Endothelial cell of umbilical vein (primary cell): ENCODE data around the gene JAKMIP3. TPM values are rescaled to one million over a fixed set of nuclear protein-coding genes. Genes with fewer than 3 reads are reported as not detected.

Experiments
- BruUV-seq: library from RNA; stranded (reverse); fragments of 400-500 nt; replicated peaks from 2 replicates; lab custom pipeline; 2021; lab: Mats Ljungman, UMichigan
- CTCF ChIA-PET: fragments of 300-600, 350-600 bp; sonication (Branson Sonifier 250); formaldehyde crosslinking; loops from one replicate; lab custom pipeline; 2021; ENCODE audit warnings: antibody characterized with exemption, inconsistent platforms; lab: Charles Lee
- POLR2A ChIA-PET: fragments of 300-600, 350-600 bp; sonication (Branson Sonifier 250); formaldehyde crosslinking; loops from one replicate; lab custom pipeline; 2021; ENCODE audit warnings: antibody characterized with exemption, inconsistent platforms; lab: Charles Lee
- DNase-seq: peaks from one replicate; pipeline ENCODE4 v3.0.0-alpha.2; 2011; ENCODE audit warnings: low read depth, low spot score
- FAIRE-seq: peaks from 2 replicates; lab custom pipeline; 2011; peaks lifted over from hg19 to GRCh38; lab: Jason Lieb, UNC
- H2AFZ ChIP-seq: 2 replicates; pipeline ENCODE4 v1.6.0; 2012; ENCODE audit warnings: low read depth, low read length, control low read depth, inconsistent platforms
- H3K27ac ChIP-seq: 2 replicates; pipeline ENCODE4 v1.5.1; 2011; ENCODE audit warnings: low read depth, mild to moderate bottlenecking, control low read depth, low read length, moderate library complexity; ENCODE audit not compliant: insufficient read depth
- H3K27me3 ChIP-seq, 2 experiments: 2 replicates each; pipeline versions ENCODE4 v1.6.0 to v1.6.1; 2011; ENCODE audit warnings: low read length in 2 of 2, mixed read lengths in 1 of 2; ENCODE audit not compliant: control insufficient read depth in 2 of 2, insufficient read depth in 2 of 2
- H3K36me3 ChIP-seq, 2 experiments: 2 replicates in 1 of 2; 3 replicates in 1 of 2; pipeline ENCODE4 v1.5.1; 2011; ENCODE audit warnings: low read length in 2 of 2, mild to moderate bottlenecking in 1 of 2, moderate library complexity in 1 of 2; ENCODE audit not compliant: control insufficient read depth in 2 of 2, insufficient read depth in 2 of 2; ENCODE audit errors: extremely low read depth in 1 of 2
- H3K4me1 ChIP-seq: 3 replicates; pipeline ENCODE4 v1.5.1; 2011; ENCODE audit warnings: mild to moderate bottlenecking, low read length; ENCODE audit not compliant: control insufficient read depth, insufficient read depth; ENCODE audit errors: extremely low read depth
- H3K4me2 ChIP-seq: 2 replicates; pipeline ENCODE4 v1.6.1; 2011; ENCODE audit warnings: low read length, control low read depth, mixed read lengths; ENCODE audit not compliant: insufficient read depth
- H3K4me3 ChIP-seq, 3 experiments: fragments of 200-600 bp in 1 of 3; sonication (generic), shearing (Covaris generic) in 1 of 3; replicated peaks in 1 of 3; 2 replicates each; pipeline ENCODE4 v1.5.1; 2011 to 2016; ENCODE audit warnings: control low read depth in 3 of 3, low read length in 3 of 3, mild to moderate bottlenecking in 2 of 3, inconsistent platforms in 1 of 3, low read depth in 1 of 3, moderate library complexity in 1 of 3; ENCODE audit not compliant: insufficient read depth in 1 of 3
- H3K79me2 ChIP-seq: 2 replicates; pipeline ENCODE4 v1.6.0; 2012; ENCODE audit warnings: low read length, inconsistent platforms; ENCODE audit not compliant: control insufficient read depth, insufficient read depth
- H3K9ac ChIP-seq: replicated peaks from 2 replicates; pipeline ENCODE3; 2011; ENCODE audit warnings: low read length, control low read depth; ENCODE audit not compliant: insufficient read depth; ENCODE audit errors: extremely low read depth
- H3K9me1 ChIP-seq: replicated peaks from 3 replicates; pipeline ENCODE4 v1.6.0; 2011; ENCODE audit warnings: mild to moderate bottlenecking, low read length; ENCODE audit not compliant: control insufficient read depth, insufficient read depth; ENCODE audit errors: extremely low read depth
- H3K9me3 ChIP-seq: replicated peaks from 2 replicates; pipeline ENCODE4 v1.5.1; 2012; ENCODE audit warnings: low read length, inconsistent platforms; ENCODE audit not compliant: control insufficient read depth, insufficient read depth
- H4K20me1 ChIP-seq: replicated peaks from 2 replicates; pipeline ENCODE3; 2011; ENCODE audit warnings: mild to moderate bottlenecking, low read length; ENCODE audit not compliant: control insufficient read depth, insufficient read depth; ENCODE audit errors: extremely low read depth
- CTCF ChIP-seq, 2 donors: IDR thresholded peaks; 1 replicate in 1 of 2; 2 replicates in 1 of 2; pipeline ENCODE4 v1.5.1; 2011; ENCODE audit warnings: low read length in 2 of 2, mild to moderate bottlenecking in 2 of 2, moderate library complexity in 2 of 2, control low read depth in 1 of 2, inconsistent platforms in 1 of 2, low read depth in 1 of 2; ENCODE audit not compliant: insufficient read depth in 1 of 2; ENCODE audit errors: extremely low read depth in 1 of 2
- EZH2 ChIP-seq: IDR thresholded peaks from 2 replicates; pipeline ENCODE4 v1.6.1; 2012; ENCODE audit warnings: borderline replicate concordance, low read depth, mild to moderate bottlenecking, moderate library complexity, low read length, inconsistent platforms; ENCODE audit not compliant: severe bottlenecking
- FOS ChIP-seq: IDR thresholded peaks from 2 replicates; pipeline ENCODE4 v1.6.1; 2011; ENCODE audit warnings: mild to moderate bottlenecking, low read length, moderate library complexity, borderline replicate concordance; ENCODE audit not compliant: insufficient read depth
- GATA2 ChIP-seq: IDR thresholded peaks from 2 replicates; pipeline ENCODE4 v1.7.0; 2011; ENCODE audit warnings: low read depth, mild to moderate bottlenecking, moderate library complexity, mixed read lengths, low read length; ENCODE audit not compliant: insufficient read length, insufficient read depth
- JUN ChIP-seq: IDR thresholded peaks from 2 replicates; pipeline ENCODE4 v1.6.1; 2011; ENCODE audit warnings: borderline replicate concordance, low read depth; ENCODE audit not compliant: insufficient read length, insufficient read depth
- MAX ChIP-seq: IDR thresholded peaks from 2 replicates; pipeline ENCODE4 v1.6.1; 2011; ENCODE audit not compliant: insufficient read depth, insufficient read length
- MYC ChIP-seq: IDR thresholded peaks from one replicate; pipeline ENCODE4 v1.6.1; 2011; ENCODE audit warnings: mild to moderate bottlenecking, low read depth, low read length
- POLR2A ChIP-seq: IDR thresholded peaks from 2 replicates; pipeline ENCODE4 v1.6.1; 2012; ENCODE audit warnings: low read depth, mild to moderate bottlenecking, control low read depth, low read length
- POLR2AphosphoS5 ChIP-seq: IDR thresholded peaks from 2 replicates; pipeline ENCODE4 v1.6.1; 2012; ENCODE audit warnings: low read depth, mild to moderate bottlenecking, control low read depth, low read length, moderate library complexity; ENCODE audit not compliant: insufficient read depth
- dilution Hi-C: fragments of 300-500 bp; cut with MboI; formaldehyde crosslinking; loops from one replicate; pipeline ENCODE4 v1.15.0; 2019; ENCODE audit warnings: low sequenced_read_pairs; ENCODE audit not compliant: extremely low pct_ligation_motif_present
- intact Hi-C: fragments of 100-400 bp; cut with micrococcal nuclease; formaldehyde crosslinking; loops from one replicate; pipeline ENCODE4 v1.10.0; 2022
- polyA plus RNA-seq, 4 experiments: library from polyadenylated mRNA; depleted of rRNA in 3 of 4; stranded (reverse) in 3 of 4; unstranded in 1 of 4; fragments of >200 nt; gene quantifications; 2 replicates each; pipeline versions ENCODE4 v1.2.1 to v1.2.3, GENCODE V29; 2011 to 2012; ENCODE audit warnings: missing spikeins in 1 of 4
- total RNA-seq: library from RNA; stranded (reverse); gene quantifications from 2 replicates; pipeline ENCODE4 v1.2.3, GENCODE V29; 2021

JAKMIP3 gene
- total and polyA plus RNA-seq, 2 donors (not counting 3 experiments of a cell fraction or from before 2014, with no cell fraction given) = 0.01 TPM; not detected in 1

GRCh38 chr10:132096223-132096622 lies 30.5 kb downstream of the JAKMIP3 start:
- no TSS peak for BruUV-seq
- ChIA-PET POLR2A (no interaction called here), CTCF (no interaction called here)
- H3K4me1 ChIP-seq = no peaks in the 10 kb centered on the region
- no peak overlapping the region for H3K4me2 ChIP-seq
- DNase-seq (no peak), FAIRE-seq (no peak)
- no peak overlapping the region for H3K9ac ChIP-seq
- H3K9me3 ChIP-seq = no peaks in the 10 kb centered on the region
- no peaks in the 10 kb centered on the region for H3K79me2 ChIP-seq
- no peaks in the 10 kb centered on the region for H3K9me1 ChIP-seq
- no peak overlapping the region for H2AFZ ChIP-seq
- H4K20me1 ChIP-seq = no peaks in the 10 kb centered on the region
- no peak overlapping the region for H3K4me3 ChIP-seq
- H3K27me3 ChIP-seq = no peaks in the 10 kb centered on the region
- dilution Hi-C loops (no loop called here), intact Hi-C loops (no loop called here)
- H3K27ac ChIP-seq = no peak overlapping the region
- H3K36me3 ChIP-seq = no peaks in the 10 kb centered on the region
- TF ChIP-seq MAX (no peak), FOS (no peak), POLR2AphosphoS5 (no peak), GATA2 (no peak), MYC (no peak), EZH2 (no peak), JUN (no peak), CTCF (IDR thresholded peaks at IDR 0.05; ENCODE audit: extremely low read depth in 1 of 2, insufficient read depth in 1 of 2, low read depth in 1 of 2, low read length in 2 of 2) (no peak), POLR2A (no peak)
